ENCODE results near the gene ALPI. TPM values are rescaled to one million over a fixed set of nuclear protein-coding genes. Genes with fewer than 3 reads are reported as not detected.
A peak's percentile ranks its signal among the peaks of the same experiment; 100 is the strongest.

The ALPI gene
- total RNA-seq, 2 experiments from 2014 or later = not detected

GRCh38 chr2:232417489-232417888, 38.5 kb upstream of the ALPI start:
- Mint-ChIP-seq H3K9me3 (peaks cover under 1% of the 10 kb centered on the region), H3K4me3 (no peak overlapping the region), H3K27me3 (peaks cover 66% of the 10 kb centered on the region), H3K36me3 (ENCODE audit: low read depth) (no peaks in the 10 kb centered on the region), H3K27ac (no peak overlapping the region), H3K4me1 (ENCODE audit: low read depth) (peaks cover 22% of the 10 kb centered on the region)
- CTCF ChIA-PET = no interaction called here
- no peak for TF ChIP-seq CTCF (IDR thresholded peaks at IDR 0.05)
- intact Hi-C loops (cut with DNase I, micrococcal nuclease) = no loop called here
- POLR2A ChIA-PET = no interaction called here
- H3K27me3 ChIP-seq (ENCODE audit: control insufficient read depth in 1 of 2, insufficient read depth in 2 of 2, low read length in 2 of 2) = peaks cover 50 to 52% of the 10 kb centered on the region in 2 experiments
- peaks cover 23% of the 10 kb centered on the region for H3K4me1 ChIP-seq (ENCODE audit: insufficient read depth, low read length)
- no peak overlapping the region for H3K27ac ChIP-seq (ENCODE audit: low read depth in 1 of 2, low read length in 2 of 2)
- DNase-seq (no peak), ATAC-seq (ENCODE audit: poor library complexity) (no peak)
- peaks cover 0 to 21% of the 10 kb centered on the region in 2 experiments for H3K9me3 ChIP-seq (ENCODE audit: control insufficient read depth in 1 of 2, insufficient read depth in 1 of 2, low read length in 2 of 2)
- H3K4me3 ChIP-seq (ENCODE audit: low read length) = no peak overlapping the region
- no peaks in the 10 kb centered on the region for H3K36me3 ChIP-seq (ENCODE audit: insufficient read depth, low read length)

- no peak overlapping the region for H3K27ac Mint-ChIP-seq
- peaks cover 16% of the 10 kb centered on the region for H3K4me1 Mint-ChIP-seq (ENCODE audit: low read depth)
- ATAC-seq (ENCODE audit: poor library complexity) = no peak
- H3K9me3 Mint-ChIP-seq = peaks cover 3% of the 10 kb centered on the region
- no peaks in the 10 kb centered on the region for H3K36me3 Mint-ChIP-seq (ENCODE audit: low read depth)
- TF ChIP-seq CTCF (IDR thresholded peaks at IDR 0.05) = no peak
- peaks cover 23% of the 10 kb centered on the region for H3K4me1 ChIP-seq (ENCODE audit: insufficient read depth, low read length)
- no peak overlapping the region for H3K4me3 Mint-ChIP-seq
- H3K27ac ChIP-seq (ENCODE audit: low read depth in 1 of 2, low read length in 2 of 2) = no peak overlapping the region
- ChIA-PET POLR2A (no interaction called here), CTCF (no interaction called here)
- peaks cover 0 to 21% of the 10 kb centered on the region in 2 experiments for H3K9me3 ChIP-seq (ENCODE audit: control insufficient read depth in 1 of 2, insufficient read depth in 1 of 2, low read length in 2 of 2)
- H3K27me3 Mint-ChIP-seq = peaks cover 64% of the 10 kb centered on the region
- DNase-seq = no peak
- no peak overlapping the region for H3K4me3 ChIP-seq (ENCODE audit: low read length)
- intact Hi-C loops (cut with DNase I, micrococcal nuclease) = no loop called here
- no peaks in the 10 kb centered on the region for H3K36me3 ChIP-seq (ENCODE audit: insufficient read depth, low read length)
- peaks cover 50 to 52% of the 10 kb centered on the region in 2 experiments for H3K27me3 ChIP-seq (ENCODE audit: control insufficient read depth in 1 of 2, insufficient read depth in 2 of 2, low read length in 2 of 2)
Observed at GRCh38 chr2:232418056-232418455, 37.9 kb upstream of the ALPI start.

GRCh38 chr2:232418466-232419244, 37.3 kb upstream of the ALPI start:
- Mint-ChIP-seq H3K36me3 (ENCODE audit: low read depth) (no peaks in the 10 kb centered on the region), H3K9me3 (peaks cover 3% of the 10 kb centered on the region), H3K27me3 (peaks cover 62% of the 10 kb centered on the region), H3K4me3 (peak overlapping the region; percentile 34), H3K4me1 (ENCODE audit: low read depth) (peaks cover 10% of the 10 kb centered on the region), H3K27ac (no peak overlapping the region)
- ChIA-PET POLR2A (no interaction called here), CTCF (no interaction called here)
- TF ChIP-seq CTCF (IDR thresholded peaks at IDR 0.05) = no peak
- Histone ChIP-seq H3K9me3 (ENCODE audit: control insufficient read depth in 1 of 2, insufficient read depth in 1 of 2, low read length in 2 of 2) (peaks cover 0 to 21% of the 10 kb centered on the region in 2 experiments), H3K4me3 (ENCODE audit: low read length) (no peak overlapping the region), H3K27me3 (ENCODE audit: control insufficient read depth in 1 of 2, insufficient read depth in 2 of 2, low read length in 2 of 2) (peaks cover 47 to 52% of the 10 kb centered on the region in 2 experiments), H3K36me3 (ENCODE audit: insufficient read depth, low read length) (no peaks in the 10 kb centered on the region), H3K4me1 (ENCODE audit: insufficient read depth, low read length) (peaks cover 23% of the 10 kb centered on the region), H3K27ac (ENCODE audit: low read depth in 1 of 2, low read length in 2 of 2) (no peak overlapping the region)
- ATAC-seq (ENCODE audit: poor library complexity) = no peak
- intact Hi-C loops (cut with DNase I, micrococcal nuclease) = no loop called here
- no peak for DNase-seq

Data from CD4-positive, alpha-beta T cell (primary cell).